Measurements from ENCODE around the gene PTPRN.

The PTPRN gene

GRCh38 chr2:219309278-219309677, at the start of gene PTPRN:
Gene PTPRN (minus strand): TSS chr2:219309401. CDS start chr2:219309332, 69 bp downstream.
- no peak for TF ChIP-seq PKNOX1 (IDR thresholded peaks at IDR 0.05)
- TF ChIP-seq SP1 (IDR thresholded peaks at IDR 0.05) = no peak
- TF ChIP-seq L3MBTL2 (conservative IDR thresholded peaks at IDR 0.05) = no peak
- no peak for TF ChIP-seq BHLHE40 (IDR thresholded peaks at IDR 0.05; ENCODE audit: borderline replicate concordance)
- no peak for TF ChIP-seq FOXM1 (IDR thresholded peaks at IDR 0.05; ENCODE audit: borderline replicate concordance)
- no peak for TF ChIP-seq NFRKB (IDR thresholded peaks at IDR 0.05)
- TF ChIP-seq SUZ12 (IDR thresholded peaks at IDR 0.05) = no peak
- TF ChIP-seq FOXA1 (IDR thresholded peaks at IDR 0.05) = no peak
- no peak for TF ChIP-seq ARNT (IDR thresholded peaks at IDR 0.05)
- no peak for TF ChIP-seq FOXK2 (IDR thresholded peaks at IDR 0.05)
- no peak for TF ChIP-seq CTBP1 (IDR thresholded peaks at IDR 0.05; ENCODE audit: borderline replicate concordance)
- TF ChIP-seq ELF4 (IDR thresholded peaks at IDR 0.05) = no peak
- TF ChIP-seq ZNF384 (IDR thresholded peaks at IDR 0.05) = no peak
- CTCF ChIA-PET = no interaction called here
- POLR2A ChIA-PET = no interaction called here
- DNase-seq (ENCODE audit: extremely low spot score) = no peak

- POLR2A ChIA-PET = no interaction called here
- CTCF ChIA-PET = no interaction called here
- DNase-seq (ENCODE audit: extremely low spot score) = no peak
- no peak for TF ChIP-seq L3MBTL2 (conservative IDR thresholded peaks at IDR 0.05)
- no peak for TF ChIP-seq ZNF384 (IDR thresholded peaks at IDR 0.05)
- no peak for TF ChIP-seq LEF1 (IDR thresholded peaks at IDR 0.05; ENCODE audit: borderline replicate concordance)
- TF ChIP-seq HDGF (IDR thresholded peaks at IDR 0.05; ENCODE audit: borderline replicate concordance) = no peak
- TF ChIP-seq PKNOX1 (IDR thresholded peaks at IDR 0.05) = no peak
- TF ChIP-seq NFRKB (IDR thresholded peaks at IDR 0.05) = no peak
- no peak for TF ChIP-seq SP1 (IDR thresholded peaks at IDR 0.05)
- TF ChIP-seq BHLHE40 (IDR thresholded peaks at IDR 0.05; ENCODE audit: borderline replicate concordance) = no peak
- no peak for TF ChIP-seq ARNT (IDR thresholded peaks at IDR 0.05)
- no peak for TF ChIP-seq FOXM1 (IDR thresholded peaks at IDR 0.05; ENCODE audit: borderline replicate concordance)
- TF ChIP-seq FOXK2 (IDR thresholded peaks at IDR 0.05) = no peak
- TF ChIP-seq TARDBP (IDR thresholded peaks at IDR 0.05) = no peak
- TF ChIP-seq ELF4 (IDR thresholded peaks at IDR 0.05) = no peak
- no peak for TF ChIP-seq CTBP1 (IDR thresholded peaks at IDR 0.05; ENCODE audit: borderline replicate concordance)
- no peak for TF ChIP-seq FOXA1 (IDR thresholded peaks at IDR 0.05)
- TF ChIP-seq SUZ12 (IDR thresholded peaks at IDR 0.05) = no peak
Observed at GRCh38 chr2:219358170-219359075, 49.2 kb upstream of the PTPRN start.

GRCh38 chr2:219356834-219357233, 47.6 kb upstream of the PTPRN start:
- TF ChIP-seq HDGF (IDR thresholded peaks at IDR 0.05; ENCODE audit: borderline replicate concordance) (no peak), SP1 (IDR thresholded peaks at IDR 0.05) (no peak), FOXA1 (IDR thresholded peaks at IDR 0.05) (no peak), BHLHE40 (IDR thresholded peaks at IDR 0.05; ENCODE audit: borderline replicate concordance) (no peak), ELF4 (IDR thresholded peaks at IDR 0.05) (no peak), NFRKB (IDR thresholded peaks at IDR 0.05) (no peak), L3MBTL2 (conservative IDR thresholded peaks at IDR 0.05) (no peak), PKNOX1 (IDR thresholded peaks at IDR 0.05) (no peak)
- POLR2A ChIA-PET = no interaction called here
- CTCF ChIA-PET = interaction anchor here (1.1 kb wide), 1 partner anchor 58 kb away, joined by 3 read pairs; no protein-coding TSS in a partner anchor
- DNase-seq (ENCODE audit: extremely low spot score) = no peak

GRCh38 chr2:219354582-219354981, 45.4 kb upstream of the PTPRN start:
- ChIA-PET POLR2A (no interaction called here), CTCF (no interaction called here)
- DNase-seq (ENCODE audit: extremely low spot score) = no peak
- TF ChIP-seq HDGF (IDR thresholded peaks at IDR 0.05; ENCODE audit: borderline replicate concordance) (no peak), CTBP1 (IDR thresholded peaks at IDR 0.05; ENCODE audit: borderline replicate concordance) (no peak), FOXK2 (IDR thresholded peaks at IDR 0.05) (no peak), ZNF384 (IDR thresholded peaks at IDR 0.05) (no peak), LEF1 (IDR thresholded peaks at IDR 0.05; ENCODE audit: borderline replicate concordance) (no peak), L3MBTL2 (conservative IDR thresholded peaks at IDR 0.05) (no peak), SP1 (IDR thresholded peaks at IDR 0.05) (no peak)

- TF ChIP-seq SP1 (IDR thresholded peaks at IDR 0.05) (no peak), CTBP1 (IDR thresholded peaks at IDR 0.05; ENCODE audit: borderline replicate concordance) (no peak)
- CTCF ChIA-PET = no interaction called here
- POLR2A ChIA-PET = no interaction called here
- DNase-seq (ENCODE audit: extremely low spot score) = no peak
Observed at GRCh38 chr2:219353129-219353528, 43.9 kb upstream of the PTPRN start.

GRCh38 chr2:219352448-219353023, 43.3 kb upstream of the PTPRN start:
- peak; percentile 79 for DNase-seq (ENCODE audit: extremely low spot score)
- ChIA-PET CTCF (interaction anchor here (1.3 kb wide), 1 partner anchor 58 kb away, joined by 3 read pairs; no protein-coding TSS in a partner anchor), POLR2A (no interaction called here)
- TF ChIP-seq L3MBTL2 (conservative IDR thresholded peaks at IDR 0.05) (no peak), NFRKB (IDR thresholded peaks at IDR 0.05) (no peak), LEF1 (IDR thresholded peaks at IDR 0.05; ENCODE audit: borderline replicate concordance) (no peak), HDGF (IDR thresholded peaks at IDR 0.05; ENCODE audit: borderline replicate concordance) (no peak), ZNF384 (IDR thresholded peaks at IDR 0.05) (no peak), BHLHE40 (IDR thresholded peaks at IDR 0.05; ENCODE audit: borderline replicate concordance) (no peak), FOXK2 (IDR thresholded peaks at IDR 0.05) (no peak), FOXM1 (IDR thresholded peaks at IDR 0.05; ENCODE audit: borderline replicate concordance) (no peak), FOXA1 (IDR thresholded peaks at IDR 0.05) (no peak), SP1 (IDR thresholded peaks at IDR 0.05) (no peak), ARNT (IDR thresholded peaks at IDR 0.05) (no peak), SUZ12 (IDR thresholded peaks at IDR 0.05) (no peak), TARDBP (IDR thresholded peaks at IDR 0.05) (no peak), ELF4 (IDR thresholded peaks at IDR 0.05) (no peak), PKNOX1 (IDR thresholded peaks at IDR 0.05) (no peak)

Data from HEK293T (cell line).